OCI-LY3 (cell line): ENCODE results near the gene PNPLA7.

Source experiments
- EZH2phosphoT487 ChIP-seq: fragments of 200-600 bp; shearing (Covaris generic); IDR thresholded peaks from 2 replicates; pipeline ENCODE4 v1.6.1; 2018; ENCODE audit warnings: antibody characterized with exemption, mixed run types, low read depth
- TF ChIP-seq, protein P1 (sequence below): fragments of 200-600, 300-600 bp; sonication (generic); IDR thresholded peaks from 2 replicates; pipeline ENCODE4 v1.5.1; 2014; ENCODE audit warnings: antibody characterized with exemption, low read length, low read depth

DNA sequence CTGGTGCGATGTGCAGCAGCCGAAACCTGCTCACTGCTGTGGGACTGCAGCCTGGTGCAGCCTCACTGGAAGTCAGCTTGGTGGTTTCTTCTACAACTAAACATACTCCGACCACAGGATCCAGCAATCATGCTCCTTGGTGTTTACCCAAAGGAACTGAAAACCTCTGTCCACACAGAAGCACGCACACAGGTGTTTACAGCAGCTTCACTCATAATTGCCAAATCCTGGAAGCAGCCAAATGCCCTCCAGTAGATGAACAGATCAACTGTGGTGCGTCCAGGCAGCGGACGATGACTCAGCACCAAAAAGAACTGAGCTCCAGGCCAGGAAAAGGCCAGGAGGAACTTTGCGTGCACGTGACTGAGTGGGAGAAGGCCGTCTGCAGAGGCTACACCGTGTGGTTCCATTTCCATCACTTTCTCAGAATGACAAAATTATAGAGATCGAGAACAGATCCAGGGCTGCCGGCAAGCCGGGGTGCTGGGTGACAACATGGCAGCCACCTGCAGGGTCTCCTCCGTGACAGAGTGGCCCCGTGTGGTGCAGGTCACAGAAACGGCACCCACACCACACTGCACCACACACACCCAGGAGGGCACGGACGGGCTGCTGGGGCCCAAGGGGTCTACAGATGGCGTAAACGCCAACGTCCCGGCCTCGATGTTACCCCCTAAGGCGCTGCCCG, 68.0 kb downstream of the PNPLA7 start:
- TF ChIP-seq, protein P1, sequence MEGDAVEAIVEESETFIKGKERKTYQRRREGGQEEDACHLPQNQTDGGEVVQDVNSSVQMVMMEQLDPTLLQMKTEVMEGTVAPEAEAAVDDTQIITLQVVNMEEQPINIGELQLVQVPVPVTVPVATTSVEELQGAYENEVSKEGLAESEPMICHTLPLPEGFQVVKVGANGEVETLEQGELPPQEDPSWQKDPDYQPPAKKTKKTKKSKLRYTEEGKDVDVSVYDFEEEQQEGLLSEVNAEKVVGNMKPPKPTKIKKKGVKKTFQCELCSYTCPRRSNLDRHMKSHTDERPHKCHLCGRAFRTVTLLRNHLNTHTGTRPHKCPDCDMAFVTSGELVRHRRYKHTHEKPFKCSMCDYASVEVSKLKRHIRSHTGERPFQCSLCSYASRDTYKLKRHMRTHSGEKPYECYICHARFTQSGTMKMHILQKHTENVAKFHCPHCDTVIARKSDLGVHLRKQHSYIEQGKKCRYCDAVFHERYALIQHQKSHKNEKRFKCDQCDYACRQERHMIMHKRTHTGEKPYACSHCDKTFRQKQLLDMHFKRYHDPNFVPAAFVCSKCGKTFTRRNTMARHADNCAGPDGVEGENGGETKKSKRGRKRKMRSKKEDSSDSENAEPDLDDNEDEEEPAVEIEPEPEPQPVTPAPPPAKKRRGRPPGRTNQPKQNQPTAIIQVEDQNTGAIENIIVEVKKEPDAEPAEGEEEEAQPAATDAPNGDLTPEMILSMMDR = no peak
- TF ChIP-seq EZH2phosphoT487 = no peak
